Choroid plexus epithelial cell (primary cell): ENCODE data around the gene KIFAP3.
"Not testable (repeated sequence)": the region's sequence is repeated elsewhere in the genome, so short reads cannot be mapped to it uniquely, and the experiment has no call there.

ENCODE experiments used
- DNase-seq: peaks from one replicate; pipeline ENCODE4 v3.0.0-alpha.2; 2010; ENCODE audit warnings: low read depth
- H3K4me3 ChIP-seq: 2 replicates; pipeline ENCODE4 v1.5.1; 2011; ENCODE audit warnings: low read depth, mild to moderate bottlenecking, control low read depth, low read length, moderate library complexity
- TF ChIP-seq, protein P1 (sequence below): conservative IDR thresholded peaks from 2 replicates; pipeline ENCODE4 v1.5.1; 2011; ENCODE audit warnings: low read depth, mild to moderate bottlenecking, control low read depth, inconsistent platforms, low read length, moderate library complexity

KIFAP3 gene

DNA sequence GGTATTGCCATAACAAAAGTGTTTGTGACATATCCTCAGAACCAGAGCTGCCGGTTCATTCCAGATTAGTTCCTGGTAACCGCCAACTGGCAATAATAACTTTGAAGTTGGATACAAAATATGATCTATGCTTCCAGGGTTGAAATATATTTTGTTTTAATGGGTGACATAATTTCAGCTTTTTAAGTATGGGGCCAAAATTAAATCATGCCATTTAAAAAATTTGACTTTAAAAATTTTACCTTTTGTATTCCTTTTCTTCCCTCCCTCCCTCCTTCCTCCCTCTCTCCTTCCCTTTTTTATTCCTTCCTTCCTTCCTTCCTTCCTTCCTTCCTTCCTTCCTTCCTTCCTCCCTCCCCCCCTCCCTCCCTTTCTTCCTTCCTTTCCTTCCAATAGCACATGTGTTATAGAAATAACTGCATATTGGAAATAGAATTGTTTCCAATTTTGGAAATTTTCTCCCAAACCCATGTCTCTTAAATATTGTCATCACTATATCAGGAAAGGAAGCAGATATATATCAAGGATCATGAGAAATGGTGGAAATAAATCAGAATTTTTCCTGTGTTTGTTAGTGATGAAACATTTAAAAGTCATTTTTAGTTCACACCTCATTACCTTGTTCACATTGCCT, 12.0 kb upstream of the KIFAP3 start:
- no peak for DNase-seq
- TF ChIP-seq, protein P1, sequence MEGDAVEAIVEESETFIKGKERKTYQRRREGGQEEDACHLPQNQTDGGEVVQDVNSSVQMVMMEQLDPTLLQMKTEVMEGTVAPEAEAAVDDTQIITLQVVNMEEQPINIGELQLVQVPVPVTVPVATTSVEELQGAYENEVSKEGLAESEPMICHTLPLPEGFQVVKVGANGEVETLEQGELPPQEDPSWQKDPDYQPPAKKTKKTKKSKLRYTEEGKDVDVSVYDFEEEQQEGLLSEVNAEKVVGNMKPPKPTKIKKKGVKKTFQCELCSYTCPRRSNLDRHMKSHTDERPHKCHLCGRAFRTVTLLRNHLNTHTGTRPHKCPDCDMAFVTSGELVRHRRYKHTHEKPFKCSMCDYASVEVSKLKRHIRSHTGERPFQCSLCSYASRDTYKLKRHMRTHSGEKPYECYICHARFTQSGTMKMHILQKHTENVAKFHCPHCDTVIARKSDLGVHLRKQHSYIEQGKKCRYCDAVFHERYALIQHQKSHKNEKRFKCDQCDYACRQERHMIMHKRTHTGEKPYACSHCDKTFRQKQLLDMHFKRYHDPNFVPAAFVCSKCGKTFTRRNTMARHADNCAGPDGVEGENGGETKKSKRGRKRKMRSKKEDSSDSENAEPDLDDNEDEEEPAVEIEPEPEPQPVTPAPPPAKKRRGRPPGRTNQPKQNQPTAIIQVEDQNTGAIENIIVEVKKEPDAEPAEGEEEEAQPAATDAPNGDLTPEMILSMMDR: no peak
- H3K4me3 ChIP-seq: no peak overlapping the region

- TF ChIP-seq, protein P1: no peak
- DNase-seq: no peak
- no peak overlapping the region for H3K4me3 ChIP-seq
Measured at GRCh38 chr1:170085091-170085490, 10.6 kb upstream of the KIFAP3 start.

- H3K4me3 ChIP-seq: no peak overlapping the region
- TF ChIP-seq, protein P1: no peak
- DNase-seq: no peak
Measured at GRCh38 chr1:170078610-170079189, 4.2 kb upstream of the KIFAP3 start.

DNA sequence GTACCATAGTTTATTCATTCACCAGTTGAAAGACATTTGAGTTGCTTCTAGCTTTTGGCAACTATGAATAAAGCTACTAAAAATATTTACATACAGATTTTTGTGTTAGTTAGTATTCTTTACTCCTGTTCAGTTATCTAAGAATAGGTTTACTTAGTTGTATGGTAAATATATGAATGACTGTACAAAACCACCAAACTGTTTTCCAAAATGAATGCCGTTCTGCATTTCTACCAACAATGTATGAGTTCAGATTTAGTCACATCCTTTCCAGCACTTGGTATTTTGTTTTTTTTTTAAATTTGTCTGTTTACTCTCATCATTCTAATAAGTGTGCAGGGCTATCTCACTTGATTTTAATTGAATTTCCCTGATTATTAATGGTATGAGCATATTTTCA, 3.4 kb upstream of the KIFAP3 start:
- DNase-seq: no peak
- TF ChIP-seq, protein P1: no peak
- no peak overlapping the region for H3K4me3 ChIP-seq

DNA sequence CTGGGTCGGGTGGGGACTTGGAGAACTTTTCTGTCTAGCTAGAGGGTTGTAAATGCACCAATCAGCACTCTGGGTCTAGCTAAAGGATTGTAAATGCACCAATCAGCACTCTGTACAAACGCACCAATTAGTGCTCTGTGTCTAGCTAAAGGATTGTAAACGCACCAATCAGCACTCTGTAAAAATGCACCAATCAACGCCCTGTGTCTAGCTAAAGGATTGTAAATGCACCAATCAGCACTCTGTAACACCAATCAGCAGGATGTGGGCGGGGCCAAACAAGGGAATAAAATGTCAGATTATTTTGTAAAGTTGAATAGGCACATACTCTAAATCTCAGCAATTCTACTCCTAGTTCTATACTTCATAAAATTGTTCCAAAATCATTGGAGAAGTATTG, 2.5 kb upstream of the KIFAP3 start:
- H3K4me3 ChIP-seq, DNase-seq: not testable (repeated sequence)

DNA sequence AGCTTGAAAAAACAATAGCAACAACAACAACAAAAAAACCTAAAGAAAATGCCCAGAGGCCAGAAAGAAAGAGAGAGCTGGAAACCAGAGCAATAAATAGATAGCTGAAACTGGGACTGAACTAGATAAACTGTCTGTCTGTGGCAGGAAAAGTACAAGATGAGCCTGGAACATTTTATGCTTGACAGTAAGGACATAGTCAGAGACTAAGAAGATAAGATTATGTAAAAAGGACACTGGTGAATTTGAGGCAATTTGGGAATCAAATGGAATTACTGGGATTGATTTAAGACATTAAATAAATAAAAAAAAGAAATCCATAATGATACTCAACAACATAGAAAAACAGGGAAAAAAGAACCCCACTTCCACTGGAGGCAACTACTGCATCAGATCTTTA, 1.7 kb upstream of the KIFAP3 start:
- DNase-seq: no peak
- H3K4me3 ChIP-seq: no peak overlapping the region
- TF ChIP-seq, protein P1: no peak

DNA sequence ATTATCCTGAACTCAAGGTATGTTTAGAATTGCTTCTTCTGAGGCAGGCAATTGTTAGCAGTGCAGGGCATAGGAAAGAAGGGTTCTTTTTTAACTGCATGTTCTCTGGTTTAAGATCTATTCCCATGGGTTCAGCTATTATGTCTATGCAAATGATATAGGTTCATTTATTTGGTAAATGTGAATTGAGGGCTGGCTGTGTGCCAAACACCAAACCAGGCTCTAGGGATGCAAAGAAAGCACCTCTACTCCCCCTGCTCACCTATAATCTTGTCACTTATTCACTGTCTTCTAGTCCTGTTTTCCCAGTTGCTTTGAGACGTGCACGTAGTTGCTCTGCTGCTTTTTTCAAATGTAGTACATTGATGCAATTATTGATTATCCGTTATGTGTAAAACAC, 691 bp upstream of the KIFAP3 start:
- peak overlapping the region; percentile 85 for H3K4me3 ChIP-seq
- TF ChIP-seq, protein P1: no peak
- DNase-seq: no peak
